HL-60 (cell line): ENCODE results near the gene TSPAN18.

ENCODE experiments used
- DNase-seq, 2 experiments: peaks; one replicate each; pipeline ENCODE4 v3.0.0-alpha.2; 2010 to 2020; ENCODE audit warnings: low read depth in 1 of 2, low spot score in 1 of 2
- H3K27ac ChIP-seq: fragments of 250-450 bp; sonication (Bioruptor Pico); replicated peaks from 2 replicates; pipeline ENCODE4 v1.5.1; 2020; ENCODE audit warnings: mild to moderate bottlenecking, moderate library complexity
- H3K27me3 ChIP-seq: fragments of 250-450 bp; sonication (Bioruptor Pico); 2 replicates; pipeline ENCODE4 v1.5.1; 2021; ENCODE audit warnings: mild to moderate bottlenecking, moderate library complexity; ENCODE audit not compliant: insufficient read depth, poor library complexity, severe bottlenecking
- H3K4me3 ChIP-seq: replicated peaks from 2 replicates; pipeline ENCODE4 v1.5.1; 2011; ENCODE audit warnings: mild to moderate bottlenecking, control low read depth, low read length; ENCODE audit not compliant: insufficient read depth
- CTCF ChIP-seq: IDR thresholded peaks from one replicate; pipeline ENCODE4 v1.5.1; 2011; ENCODE audit warnings: low read length, control low read depth, inconsistent platforms; ENCODE audit not compliant: insufficient read depth
- GABPA ChIP-seq: IDR thresholded peaks from 2 replicates; pipeline ENCODE4 v1.6.1; 2012; ENCODE audit warnings: low read depth
- POLR2AphosphoS5 ChIP-seq: IDR thresholded peaks from 2 replicates; pipeline ENCODE4 v1.6.1; 2012; ENCODE audit warnings: low read depth
- REST ChIP-seq: IDR thresholded peaks from 2 replicates; pipeline ENCODE4 v1.6.1; 2012; ENCODE audit warnings: low read depth; ENCODE audit not compliant: insufficient replicate concordance
- SPI1 ChIP-seq: IDR thresholded peaks from 2 replicates; pipeline ENCODE4 v1.6.1; 2012; ENCODE audit warnings: low read depth, mild to moderate bottlenecking, borderline replicate concordance

Gene TSPAN18

GRCh38 chr11:44736791-44737190 is 10.0 kb downstream of the TSPAN18 start:
- Histone ChIP-seq H3K27me3 (peaks cover 3% of the 10 kb centered on the region), H3K27ac (no peak overlapping the region), H3K4me3 (no peak overlapping the region)
- no peak for DNase-seq
- TF ChIP-seq SPI1 (no peak), CTCF (no peak), REST (no peak), GABPA (no peak), POLR2AphosphoS5 (no peak)

DNA sequence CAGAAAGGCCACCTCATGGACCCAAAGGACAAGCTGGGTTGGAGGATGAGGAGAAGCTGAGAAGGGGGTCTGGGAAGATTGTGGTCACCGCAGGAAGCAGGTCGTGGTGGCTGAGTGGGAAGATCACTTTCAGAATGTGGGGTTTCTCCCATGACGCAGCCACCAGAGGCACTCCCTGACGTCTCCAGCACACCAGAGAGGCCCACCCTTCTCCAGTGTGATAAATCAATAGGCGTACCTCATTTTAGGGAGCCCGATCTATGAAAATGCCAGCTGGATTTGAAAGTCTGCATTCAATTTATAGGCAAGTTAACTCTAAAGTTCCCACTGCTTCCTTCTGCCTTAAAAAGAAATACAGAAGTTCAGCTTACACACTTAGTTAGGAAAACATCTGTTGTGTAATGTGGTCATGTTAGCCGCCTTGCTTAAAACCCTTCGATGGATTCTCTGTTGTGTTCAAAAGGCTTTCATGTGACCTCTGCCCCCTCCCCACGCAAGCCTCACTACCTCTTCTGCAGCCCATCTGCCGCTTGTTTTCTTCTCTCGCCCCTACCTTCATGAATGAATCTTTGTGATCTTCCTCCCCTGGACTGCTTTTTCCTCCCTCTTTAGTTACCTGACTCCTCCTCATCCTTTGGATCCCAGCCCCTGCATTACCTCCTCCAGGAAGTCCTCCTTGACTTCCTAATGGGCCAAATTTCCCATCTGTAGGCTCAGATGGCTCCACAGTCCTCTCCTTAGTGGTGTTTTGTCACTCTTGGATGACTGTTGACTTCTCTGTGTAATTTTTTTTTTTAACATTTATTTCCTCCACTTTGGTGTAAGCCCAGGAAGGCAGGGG is 10.7 kb downstream of the TSPAN18 start:
- TF ChIP-seq SPI1: no peak
- H3K4me3 ChIP-seq: no peak overlapping the region
- peak in 1 of 2 experiments; percentile 55 for DNase-seq
- no peak overlapping the region for H3K27ac ChIP-seq
- peaks cover under 1% of the 10 kb centered on the region for H3K27me3 ChIP-seq

GRCh38 chr11:44738791-44739190 is 12.0 kb downstream of the TSPAN18 start:
- TF ChIP-seq REST (no peak), GABPA (no peak), SPI1 (no peak), POLR2AphosphoS5 (no peak), CTCF (no peak)
- no peak for DNase-seq
- H3K27ac ChIP-seq: no peak overlapping the region
- H3K4me3 ChIP-seq: no peak overlapping the region
- H3K27me3 ChIP-seq: no peaks in the 10 kb centered on the region

DNA sequence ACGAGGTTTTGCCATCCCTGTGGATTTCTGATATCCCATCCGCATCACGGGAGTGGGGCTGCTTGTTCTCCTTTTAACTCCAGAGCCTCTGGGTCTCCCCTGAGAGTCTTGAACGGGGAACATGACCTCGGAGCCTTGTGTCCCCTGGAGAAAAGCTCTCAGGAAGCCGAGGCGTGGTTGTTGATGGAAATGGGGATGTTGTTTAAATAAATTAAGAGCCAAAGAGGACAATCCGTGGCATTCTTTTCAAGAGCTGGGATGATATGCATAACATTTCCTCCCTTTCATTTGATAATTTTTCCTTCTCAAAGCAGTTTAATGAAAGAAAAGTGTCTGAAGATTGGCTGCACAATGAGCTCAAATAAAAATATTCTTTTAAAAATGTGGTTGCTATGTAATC is 14.2 kb downstream of the TSPAN18 start:
- no peak overlapping the region for H3K4me3 ChIP-seq
- peaks cover 1% of the 10 kb centered on the region for H3K27me3 ChIP-seq
- H3K27ac ChIP-seq: no peak overlapping the region
- TF ChIP-seq GABPA (no peak), SPI1 (no peak), CTCF (no peak), REST (no peak), POLR2AphosphoS5 (no peak)
- no peak for DNase-seq
